MM.1S (cell line): ENCODE results near the gene KRT13.

Experiments
- DNase-seq: peaks from one replicate; pipeline ENCODE4 v3.0.0-alpha.2; 2015
- H2AFZ ChIP-seq: fragments of 300-600 bp; sonication (generic); 2 replicates; pipeline ENCODE4 v1.6.0; 2016; ENCODE audit warnings: antibody characterized with exemption, low read length
- H3F3A ChIP-seq: fragments of 300-600 bp; sonication (generic); 2 replicates; pipeline ENCODE4 v1.6.1; 2016; ENCODE audit warnings: mild to moderate bottlenecking, antibody characterized with exemption, low read length, moderate library complexity, mixed read lengths; ENCODE audit not compliant: insufficient read depth
- H3K27ac ChIP-seq: fragments of 300-600 bp; sonication (generic); 2 replicates; pipeline ENCODE4 v1.5.1; 2016; ENCODE audit warnings: mild to moderate bottlenecking, low read length
- H3K27me3 ChIP-seq: fragments of 300-600 bp; sonication (generic); replicated peaks from 2 replicates; pipeline ENCODE4 v1.6.0; 2016; ENCODE audit warnings: low read length; ENCODE audit not compliant: insufficient read depth
- H3K36me3 ChIP-seq: fragments of 300-600 bp; sonication (generic); replicated peaks from 2 replicates; pipeline ENCODE4 v1.6.1; 2016; ENCODE audit warnings: mild to moderate bottlenecking, low read length, mixed read lengths; ENCODE audit not compliant: insufficient read depth
- H3K4me1 ChIP-seq: fragments of 300-600 bp; sonication (generic); 2 replicates; pipeline ENCODE4 v1.6.1; 2016; ENCODE audit warnings: low read length, mixed read lengths
- H3K4me2 ChIP-seq: fragments of 300-600 bp; sonication (generic); 2 replicates; pipeline ENCODE4 v1.6.0; 2016; ENCODE audit warnings: low read depth, low read length
- H3K4me3 ChIP-seq: fragments of 300-600 bp; sonication (generic); 2 replicates; pipeline ENCODE4 v1.5.1; 2016; ENCODE audit warnings: low read length, mixed read lengths
- H3K79me2 ChIP-seq: fragments of 300-600 bp; sonication (generic); 2 replicates; pipeline ENCODE4 v1.6.1; 2016; ENCODE audit warnings: mixed run types, low read length, mixed read lengths
- H3K9ac ChIP-seq: fragments of 300-600 bp; sonication (generic); 2 replicates; pipeline ENCODE4 v1.6.1; 2016; ENCODE audit warnings: low read length, mixed read lengths
- H3K9me2 ChIP-seq: fragments of 300-600 bp; sonication (generic); replicated peaks from 2 replicates; pipeline ENCODE4 v1.6.1; 2016; ENCODE audit warnings: mild to moderate bottlenecking, low read length, mixed read lengths; ENCODE audit not compliant: insufficient read depth
- H3K9me3 ChIP-seq: fragments of 300-600 bp; sonication (generic); replicated peaks from 2 replicates; pipeline ENCODE4 v1.6.1; 2016; ENCODE audit warnings: mild to moderate bottlenecking, low read length, mixed read lengths; ENCODE audit not compliant: insufficient read depth
- H4K20me1 ChIP-seq: fragments of 300-600 bp; sonication (generic); 2 replicates; pipeline ENCODE4 v1.6.1; 2016; ENCODE audit warnings: mild to moderate bottlenecking, low read length, moderate library complexity, mixed read lengths; ENCODE audit not compliant: insufficient read depth
- EZH2 ChIP-seq: fragments of 300-600 bp; sonication (generic); optimal IDR thresholded peaks from 2 replicates; pipeline ENCODE3; 2017; ENCODE audit warnings: low read depth, mild to moderate bottlenecking, antibody characterized with exemption, low read length, mixed read lengths
- EZH2phosphoT487 ChIP-seq: fragments of 300-600 bp; sonication (generic); IDR thresholded peaks from 2 replicates; pipeline ENCODE4 v1.6.1; 2018; ENCODE audit warnings: antibody characterized with exemption, low read length
- TF ChIP-seq, protein P1 (sequence below): fragments of 300-600 bp; sonication (generic); IDR thresholded peaks from 2 replicates; pipeline ENCODE4 v1.5.1; 2016; ENCODE audit warnings: antibody characterized with exemption, low read length, mixed read lengths

KRT13 gene

DNA sequence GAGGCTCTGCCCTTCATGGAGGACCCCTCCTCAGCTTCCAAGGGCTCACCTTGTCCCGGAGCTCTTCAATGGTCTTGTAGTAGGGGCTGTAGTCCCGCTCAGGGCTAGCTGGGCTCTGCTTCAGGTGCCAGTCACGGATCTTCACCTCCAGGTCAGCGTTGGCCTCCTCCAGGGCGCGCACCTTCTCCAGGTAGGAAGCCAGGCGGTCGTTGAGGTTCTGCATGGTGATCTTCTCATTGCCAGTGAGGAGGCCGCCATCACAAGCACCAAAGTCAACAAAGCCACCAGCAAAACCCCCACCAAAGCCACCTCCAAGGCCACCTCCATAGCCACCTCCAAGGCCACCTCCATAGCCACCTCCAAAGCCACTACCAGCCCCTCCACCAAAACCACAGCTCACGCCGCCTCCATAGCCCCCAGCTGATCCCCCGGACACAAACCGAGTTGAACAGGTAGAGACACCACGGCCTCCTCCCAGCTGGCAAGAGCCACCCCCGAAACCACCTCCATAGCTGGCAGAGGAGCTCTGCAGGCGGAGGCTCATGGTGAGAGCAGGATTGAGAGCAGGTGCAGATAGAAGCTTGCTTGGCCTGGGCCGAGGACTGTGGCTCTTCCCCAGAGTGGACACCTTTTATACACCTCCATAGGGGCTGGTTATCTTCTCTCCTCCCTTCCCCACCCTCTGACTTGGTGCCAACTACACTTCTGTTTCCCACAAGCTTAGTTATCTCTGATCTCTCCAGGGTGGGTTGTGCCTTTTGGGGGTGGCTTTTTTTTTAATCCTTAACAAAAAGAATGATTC is at the start of gene KRT13:
KRT13 (minus strand) TSS at position 606 of the 802 bp plus-strand sequence; CDS start at position 544, 62 bp downstream.
- Histone ChIP-seq H4K20me1 (no peaks in the 10 kb centered on the region), H3F3A (no peaks in the 10 kb centered on the region), H3K9ac (no peak within 1 kb of the TSS), H3K4me3 (no peak within 1 kb of the TSS), H3K27ac (no peak within 1 kb of the TSS), H3K79me2 (no peaks in the 10 kb centered on the region), H2AFZ (no peak within 1 kb of the TSS), H3K9me2 (no peaks in the 10 kb centered on the region), H3K9me3 (no peaks in the 10 kb centered on the region), H3K4me2 (no peak within 1 kb of the TSS), H3K4me1 (no peaks in the 10 kb centered on the region; the same call in 1 of the 2 replicates), H3K36me3 (no peaks in the 10 kb centered on the region), H3K27me3 (no peaks in the 10 kb centered on the region; the same call in 1 of the 2 replicates)
- no peak for DNase-seq
- TF ChIP-seq EZH2phosphoT487 (no peak), EZH2 (no peak)
- TF ChIP-seq, protein P1, sequence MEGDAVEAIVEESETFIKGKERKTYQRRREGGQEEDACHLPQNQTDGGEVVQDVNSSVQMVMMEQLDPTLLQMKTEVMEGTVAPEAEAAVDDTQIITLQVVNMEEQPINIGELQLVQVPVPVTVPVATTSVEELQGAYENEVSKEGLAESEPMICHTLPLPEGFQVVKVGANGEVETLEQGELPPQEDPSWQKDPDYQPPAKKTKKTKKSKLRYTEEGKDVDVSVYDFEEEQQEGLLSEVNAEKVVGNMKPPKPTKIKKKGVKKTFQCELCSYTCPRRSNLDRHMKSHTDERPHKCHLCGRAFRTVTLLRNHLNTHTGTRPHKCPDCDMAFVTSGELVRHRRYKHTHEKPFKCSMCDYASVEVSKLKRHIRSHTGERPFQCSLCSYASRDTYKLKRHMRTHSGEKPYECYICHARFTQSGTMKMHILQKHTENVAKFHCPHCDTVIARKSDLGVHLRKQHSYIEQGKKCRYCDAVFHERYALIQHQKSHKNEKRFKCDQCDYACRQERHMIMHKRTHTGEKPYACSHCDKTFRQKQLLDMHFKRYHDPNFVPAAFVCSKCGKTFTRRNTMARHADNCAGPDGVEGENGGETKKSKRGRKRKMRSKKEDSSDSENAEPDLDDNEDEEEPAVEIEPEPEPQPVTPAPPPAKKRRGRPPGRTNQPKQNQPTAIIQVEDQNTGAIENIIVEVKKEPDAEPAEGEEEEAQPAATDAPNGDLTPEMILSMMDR, result no peak

- Histone ChIP-seq H2AFZ (no peak overlapping the region), H3K27me3 (peaks cover 29% of the 10 kb centered on the region)
- TF ChIP-seq EZH2phosphoT487, result no peak
- no peak for TF ChIP-seq EZH2
- TF ChIP-seq, protein P1, result no peak
Measured at GRCh38 chr17:41553987-41554680, 48.7 kb upstream of the KRT13 start.

DNA sequence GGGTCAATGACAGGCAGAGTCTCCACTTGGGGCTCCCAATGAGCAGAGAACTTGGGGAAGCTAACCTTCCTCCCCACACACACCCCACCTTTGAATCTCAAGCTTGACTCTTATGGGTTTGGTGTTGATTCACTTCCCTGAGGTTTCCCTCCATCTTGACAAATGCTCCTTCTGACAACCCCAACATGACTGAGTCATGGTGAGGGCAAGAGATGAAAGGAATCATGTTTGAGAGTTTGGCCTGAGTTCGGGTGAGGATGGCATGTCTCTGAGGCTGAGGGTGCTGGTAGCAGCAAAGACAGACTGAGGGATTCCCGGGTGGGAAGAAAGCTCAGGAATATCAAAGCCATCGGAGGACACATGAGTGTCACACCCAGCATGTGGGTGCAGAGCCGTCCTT is 47.8 kb upstream of the KRT13 start:
- DNase-seq, result no peak

More at GRCh38 chr17:41553987-41554680, 48.7 kb upstream of the KRT13 start:
- Histone ChIP-seq H3K9me2 (no peaks in the 10 kb centered on the region), H3K36me3 (no peaks in the 10 kb centered on the region), H3F3A (no peaks in the 10 kb centered on the region), H3K79me2 (no peaks in the 10 kb centered on the region), H4K20me1 (no peaks in the 10 kb centered on the region), H3K4me1 (peaks cover under 1% of the 10 kb centered on the region; the same call in 1 of the 2 replicates), H3K4me2 (no peak overlapping the region), H3K9me3 (no peaks in the 10 kb centered on the region), H3K27ac (no peak overlapping the region), H3K4me3 (no peak overlapping the region), H3K9ac (no peak overlapping the region)
- no peak for DNase-seq

More for the DNA sequence above, 47.8 kb upstream of the KRT13 start:
- Histone ChIP-seq H2AFZ (no peak overlapping the region), H3K9me3 (no peaks in the 10 kb centered on the region), H3K36me3 (no peaks in the 10 kb centered on the region), H3K9ac (no peak overlapping the region), H3K9me2 (no peaks in the 10 kb centered on the region), H3K4me3 (no peak overlapping the region), H3K4me2 (no peak overlapping the region), H3K79me2 (no peaks in the 10 kb centered on the region), H4K20me1 (no peaks in the 10 kb centered on the region), H3K4me1 (peaks cover 10% of the 10 kb centered on the region; the same call in 1 of the 2 replicates), H3F3A (no peaks in the 10 kb centered on the region), H3K27me3 (peaks cover 26% of the 10 kb centered on the region), H3K27ac (no peak overlapping the region)
- TF ChIP-seq, protein P1, result no peak
- TF ChIP-seq EZH2 (no peak), EZH2phosphoT487 (no peak)
